OCI-LY1 (cell line): ENCODE data around the gene PHKA2.

Experiments
- H2AFZ ChIP-seq: fragments of 200-600 bp; sonication (generic), shearing (Covaris generic); 2 replicates; pipeline ENCODE4 v1.6.0; 2014; ENCODE audit warnings: antibody characterized with exemption, mild to moderate bottlenecking, low read length
- H3F3A ChIP-seq: fragments of 200-600 bp; sonication (generic), shearing (Covaris generic); 2 replicates; pipeline ENCODE4 v1.6.0; 2014; ENCODE audit warnings: mild to moderate bottlenecking, antibody characterized with exemption, low read length, moderate library complexity; ENCODE audit not compliant: insufficient read depth
- H3K27ac ChIP-seq: fragments of 200-600 bp; sonication (generic); 2 replicates; pipeline ENCODE4 v1.5.1; 2014; ENCODE audit warnings: low read length, mixed run types, mild to moderate bottlenecking, low read depth; ENCODE audit not compliant: poor library complexity, severe bottlenecking
- H3K27me3 ChIP-seq: fragments of 200-600 bp; sonication (generic); 2 replicates; pipeline ENCODE4 v1.6.0; 2014; ENCODE audit warnings: antibody characterized with exemption, mild to moderate bottlenecking, low read length, moderate library complexity; ENCODE audit not compliant: insufficient read depth
- H3K36me3 ChIP-seq: fragments of 200-600 bp; sonication (generic); 2 replicates; pipeline ENCODE4 v1.6.1; 2014; ENCODE audit warnings: mild to moderate bottlenecking, antibody characterized with exemption, low read length, moderate library complexity, mixed read lengths; ENCODE audit not compliant: insufficient read depth
- H3K4me1 ChIP-seq: fragments of 200-600 bp; sonication (generic); 2 replicates; pipeline ENCODE4 v1.5.1; 2014; ENCODE audit warnings: mild to moderate bottlenecking, low read length, moderate library complexity; ENCODE audit not compliant: insufficient read depth, severe bottlenecking
- H3K4me2 ChIP-seq: fragments of 200-600 bp; sonication (generic), shearing (Covaris generic); 2 replicates; pipeline ENCODE4 v1.6.1; 2014; ENCODE audit warnings: low read length
- H3K4me3 ChIP-seq: fragments of 200-600 bp; sonication (generic); 2 replicates; pipeline ENCODE4 v1.5.1; 2014; ENCODE audit warnings: low read length, low read depth, mild to moderate bottlenecking, mixed read lengths; ENCODE audit not compliant: poor library complexity, severe bottlenecking
- H3K79me2 ChIP-seq: fragments of 200-600 bp; shearing (Covaris generic); 2 replicates; pipeline ENCODE4 v1.6.1; 2016; ENCODE audit warnings: mixed run types, low read length, mixed read lengths; ENCODE audit not compliant: insufficient read depth
- H3K9ac ChIP-seq: fragments of 200-600 bp; sonication (generic), shearing (Covaris generic); 2 replicates; pipeline ENCODE4 v1.6.1; 2014; ENCODE audit warnings: mild to moderate bottlenecking, low read length, mixed read lengths
- H3K9me2 ChIP-seq: fragments of 200-600 bp; sonication (generic), shearing (Covaris generic); 2 replicates; pipeline ENCODE4 v1.6.1; 2014; ENCODE audit warnings: low read depth, mild to moderate bottlenecking, low read length, mixed read lengths
- H3K9me3 ChIP-seq: fragments of 200-600 bp; shearing (Covaris generic); 2 replicates; pipeline ENCODE4 v1.6.1; 2014; ENCODE audit warnings: low read length, mixed read lengths
- H4K20me1 ChIP-seq: fragments of 200-600 bp; sonication (generic), shearing (Covaris generic); 2 replicates; pipeline ENCODE4 v1.6.0; 2016; ENCODE audit warnings: mild to moderate bottlenecking, low read length; ENCODE audit not compliant: insufficient read depth
- CTCF ChIP-seq: fragments of 200-600 bp; sonication (generic), shearing (Covaris generic); IDR thresholded peaks from 2 replicates; pipeline ENCODE4 v1.5.1; 2017; ENCODE audit warnings: mild to moderate bottlenecking, antibody characterized with exemption, low read length, moderate library complexity, mixed read lengths
- EZH2 ChIP-seq: fragments of 200-600 bp; sonication (generic), shearing (Covaris generic); IDR thresholded peaks from 2 replicates; pipeline ENCODE4 v1.8.0; 2017; ENCODE audit warnings: borderline replicate concordance, mixed run types, mild to moderate bottlenecking, antibody characterized with exemption, low read length, moderate library complexity, mixed read lengths

The PHKA2 gene

DNA sequence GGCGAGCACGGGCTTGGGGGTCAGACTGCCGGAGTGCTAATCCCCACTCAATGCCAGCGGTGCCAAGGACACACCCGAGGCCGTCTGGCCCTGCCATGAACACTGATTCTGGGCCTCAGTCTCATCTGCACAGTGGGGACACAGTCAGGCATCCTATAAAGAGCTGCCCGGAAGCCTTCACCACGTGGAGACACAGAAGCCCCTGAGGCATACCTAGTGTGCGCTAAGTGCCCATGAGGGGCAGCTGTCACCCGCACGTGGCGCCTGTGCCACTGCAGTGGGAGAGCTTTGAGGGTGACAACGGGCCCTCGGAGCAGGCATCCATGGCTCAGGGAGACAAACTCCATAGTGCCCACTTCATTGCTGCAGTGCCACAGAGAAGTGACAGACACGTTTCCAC is 86.3 kb downstream of the PHKA2 start:
- H3K4me3 ChIP-seq = no peak overlapping the region
- no peaks in the 10 kb centered on the region for H3F3A ChIP-seq
- H4K20me1 ChIP-seq = no peaks in the 10 kb centered on the region
- H3K9ac ChIP-seq = no peak overlapping the region
- H3K9me3 ChIP-seq = no peaks in the 10 kb centered on the region
- TF ChIP-seq CTCF (no peak), EZH2 (no peak)
- no peaks in the 10 kb centered on the region for H3K36me3 ChIP-seq
- H3K27ac ChIP-seq = no peak overlapping the region
- no peaks in the 10 kb centered on the region for H3K9me2 ChIP-seq
- H3K79me2 ChIP-seq = no peaks in the 10 kb centered on the region
- no peaks in the 10 kb centered on the region for H3K27me3 ChIP-seq
- H3K4me2 ChIP-seq = no peak overlapping the region
- H2AFZ ChIP-seq = no peak overlapping the region
- no peaks in the 10 kb centered on the region for H3K4me1 ChIP-seq

DNA sequence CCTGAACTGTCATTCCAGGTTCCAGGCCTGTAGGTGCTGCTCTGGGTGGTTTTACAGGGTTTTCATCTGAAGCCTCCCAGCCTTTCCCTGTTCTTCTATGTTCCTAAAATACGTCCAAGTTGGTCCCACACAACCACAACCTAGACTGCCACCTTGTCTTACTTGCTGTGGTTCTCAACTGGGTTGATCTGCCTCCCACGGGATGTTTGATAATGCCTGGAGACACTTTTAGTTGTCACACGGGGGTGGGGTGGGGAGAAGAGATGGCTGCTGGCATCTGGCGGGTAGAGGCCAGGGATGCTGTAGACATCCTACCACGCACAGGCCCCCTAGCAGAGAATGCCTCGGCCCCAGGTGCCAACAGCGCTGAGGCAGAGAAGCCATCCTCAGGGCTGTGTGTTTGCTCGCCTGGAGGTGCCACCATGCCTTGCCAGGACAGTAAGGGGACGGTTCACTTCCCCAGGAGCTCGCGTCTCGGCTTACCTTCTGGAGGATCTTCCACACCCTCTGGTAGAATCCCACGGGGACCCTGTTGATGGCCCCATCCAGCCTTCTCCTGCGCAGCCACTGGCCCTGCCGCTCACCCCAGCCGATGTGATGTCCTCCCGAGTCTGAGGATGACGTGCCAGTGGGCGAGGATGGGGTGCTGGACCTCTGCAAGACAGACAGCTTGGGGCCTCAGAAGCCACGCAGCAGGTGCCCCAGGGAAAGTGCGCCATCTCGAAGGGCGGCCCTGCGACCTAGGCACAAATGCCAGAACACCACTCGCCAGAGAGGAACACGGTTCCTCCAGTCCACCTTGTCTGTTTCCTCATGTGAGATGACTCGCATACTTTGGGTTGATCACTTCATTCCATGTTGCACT is 87.0 kb downstream of the PHKA2 start:
- Histone ChIP-seq H3K4me3 (no peak overlapping the region), H3F3A (no peaks in the 10 kb centered on the region), H3K9ac (no peak overlapping the region), H3K4me2 (no peak overlapping the region), H3K4me1 (no peaks in the 10 kb centered on the region), H3K79me2 (no peaks in the 10 kb centered on the region), H3K27me3 (no peaks in the 10 kb centered on the region), H2AFZ (no peak overlapping the region), H4K20me1 (no peaks in the 10 kb centered on the region), H3K9me2 (no peaks in the 10 kb centered on the region), H3K27ac (no peak overlapping the region), H3K9me3 (no peaks in the 10 kb centered on the region), H3K36me3 (no peaks in the 10 kb centered on the region)
- no peak for TF ChIP-seq EZH2

DNA sequence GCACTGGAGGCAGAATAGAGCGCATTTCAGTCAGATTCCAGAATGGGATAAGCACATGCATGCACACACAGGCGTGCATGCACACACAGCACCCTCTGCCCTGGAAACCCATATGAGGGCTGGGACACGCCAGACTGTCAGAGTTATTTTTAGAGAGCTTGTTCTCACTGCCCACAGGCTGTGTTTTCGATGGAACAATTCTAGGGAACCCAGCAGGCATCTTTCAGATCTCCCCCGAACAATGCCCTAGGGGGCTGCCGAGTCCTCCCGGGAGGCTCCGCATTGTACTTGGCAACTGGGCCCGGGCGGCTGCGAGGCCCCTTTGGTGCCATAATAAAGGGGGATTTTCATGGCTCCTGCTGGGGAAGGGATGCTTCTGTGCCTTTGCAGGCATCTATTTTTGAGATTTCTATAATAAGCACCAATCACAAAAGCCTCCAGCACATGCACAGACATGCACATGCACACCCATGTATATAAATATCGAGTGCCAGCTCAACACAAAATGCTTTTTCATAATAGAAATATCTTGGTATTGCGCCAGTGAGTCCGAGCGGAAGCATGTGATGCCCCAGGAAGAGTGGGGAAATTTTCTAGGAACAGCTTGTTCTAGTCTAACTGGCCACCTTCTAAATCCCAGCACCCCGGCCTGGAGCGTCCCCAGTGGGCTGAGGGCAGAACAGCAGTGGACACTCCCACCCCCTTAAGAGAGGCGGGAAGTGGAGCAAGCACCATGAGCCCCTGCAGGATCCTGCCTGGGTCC is 88.5 kb downstream of the PHKA2 start:
- Histone ChIP-seq H4K20me1 (no peaks in the 10 kb centered on the region), H3K79me2 (no peaks in the 10 kb centered on the region), H3K9me3 (no peaks in the 10 kb centered on the region), H3K27me3 (no peaks in the 10 kb centered on the region), H3K4me1 (no peaks in the 10 kb centered on the region), H3K9ac (no peak overlapping the region), H3K4me3 (no peak overlapping the region), H3K27ac (no peak overlapping the region), H2AFZ (no peak overlapping the region), H3F3A (no peaks in the 10 kb centered on the region), H3K36me3 (no peaks in the 10 kb centered on the region), H3K4me2 (no peak overlapping the region), H3K9me2 (no peaks in the 10 kb centered on the region)
- TF ChIP-seq CTCF (no peak), EZH2 (no peak)
